GM23248 (cell line): Measurements from ENCODE around the gene MPZL2.

Source experiments
- EZH2 ChIP-seq: fragments of 200-600 bp; sonication (generic); IDR thresholded peaks from 2 replicates; pipeline ENCODE4 v1.6.1; 2018; ENCODE audit warnings: antibody characterized with exemption, mild to moderate bottlenecking; ENCODE audit not compliant: insufficient read depth, poor library complexity, severe bottlenecking
- EZH2phosphoT487 ChIP-seq: fragments of 200-600 bp; sonication (generic); IDR thresholded peaks from 2 replicates; pipeline ENCODE4 v1.6.1; 2018; ENCODE audit warnings: antibody characterized with exemption, moderate library complexity, mild to moderate bottlenecking, low read depth; ENCODE audit not compliant: insufficient read depth

DNA sequence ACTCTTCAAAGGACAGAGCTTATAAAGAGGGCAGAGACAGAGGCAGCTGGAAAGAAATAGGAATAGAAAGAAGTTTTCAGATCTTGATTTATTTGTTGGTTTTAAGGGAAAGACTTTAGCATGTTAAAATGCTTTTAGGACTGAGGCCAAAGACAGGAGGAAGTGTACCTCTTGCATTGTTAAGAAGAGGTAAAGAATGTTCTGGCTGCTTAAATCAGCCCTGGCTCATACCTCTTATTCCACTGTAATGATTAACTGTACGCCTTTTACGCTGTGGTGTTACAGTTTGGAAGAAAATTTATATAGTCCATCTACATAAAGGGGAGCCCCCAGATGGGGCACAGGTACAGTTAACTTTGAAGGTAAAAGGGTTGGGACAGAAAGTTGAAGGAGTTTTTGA, 10.1 kb upstream of the MPZL2 start:
- TF ChIP-seq EZH2 = no peak
- TF ChIP-seq EZH2phosphoT487 = no peak
